SK-N-SH (cell line): ENCODE measurements around the gene CCL15. TPM values are rescaled to one million over a fixed set of nuclear protein-coding genes. Genes with fewer than 3 reads are reported as not detected.

ENCODE experiments used
- CTCF ChIA-PET: fragments of 300-600, 350-600 bp; formaldehyde crosslinking; extraction: SDS; loops from one replicate; lab custom pipeline; 2021; lab: Yijun Ruan, JAX
- POLR2A ChIA-PET: fragments of 350-600 bp; sonication (Branson Sonifier 250); formaldehyde crosslinking; extraction: SDS; loops from one replicate; lab custom pipeline; 2020; ENCODE audit warnings: antibody characterized with exemption, inconsistent platforms; lab: Yijun Ruan, JAX
- DNase-seq: peaks from one replicate; pipeline ENCODE4 v3.0.0; 2012
- H2AFZ ChIP-seq: fragments of 200-600 bp; sonication (generic); 2 replicates; pipeline ENCODE4 v1.8.1; 2016; ENCODE audit warnings: antibody characterized with exemption, mild to moderate bottlenecking, low read depth
- H3F3A ChIP-seq: fragments of 200-600 bp; sonication (generic); replicated peaks from 2 replicates; pipeline ENCODE3; 2016; ENCODE audit warnings: antibody characterized with exemption, mild to moderate bottlenecking; ENCODE audit not compliant: insufficient read depth
- H3K27ac ChIP-seq, 2 experiments: fragments of 200-500 bp in 1 of 2; fragments of 200-600 bp in 1 of 2; sonication (Bioruptor generic) in 1 of 2; sonication (generic), shearing (Covaris generic) in 1 of 2; 2 replicates each; pipeline versions ENCODE4 v1.5.1 to v1.6.1; 2014 to 2016; ENCODE audit warnings: low read depth in 2 of 2, inconsistent platforms in 1 of 2, low read length in 1 of 2, mild to moderate bottlenecking in 1 of 2, mixed read lengths in 1 of 2
- H3K27me3 ChIP-seq: fragments of 200-600 bp; sonication (generic), shearing (Covaris generic); 2 replicates; pipeline ENCODE4 v1.6.1; 2016; ENCODE audit warnings: mixed run types; ENCODE audit not compliant: insufficient read depth
- H3K36me3 ChIP-seq, 2 experiments: fragments of 200-500 bp in 1 of 2; fragments of 200-600 bp in 1 of 2; sonication (Bioruptor generic) in 1 of 2; sonication (generic) in 1 of 2; replicated peaks in 1 of 2; 2 replicates each; pipeline versions ENCODE3 to v1.5.1; 2014 to 2016; ENCODE audit warnings: low read length in 1 of 2, mild to moderate bottlenecking in 1 of 2; ENCODE audit not compliant: insufficient read depth in 2 of 2, control insufficient read depth in 1 of 2
- H3K4me1 ChIP-seq, 2 experiments: fragments of 200-500 bp in 1 of 2; fragments of 200-600 bp in 1 of 2; sonication (Bioruptor generic) in 1 of 2; sonication (generic), shearing (Covaris generic) in 1 of 2; 2 replicates each; pipeline versions ENCODE4 v1.5.1 to v1.6.1; 2014 to 2016; ENCODE audit warnings: low read depth in 1 of 2, low read length in 1 of 2, mixed run types in 1 of 2; ENCODE audit not compliant: insufficient read depth in 2 of 2, control insufficient read depth in 1 of 2
- H3K4me2 ChIP-seq: fragments of 200-600 bp; sonication (generic), shearing (Covaris generic); 2 replicates; pipeline ENCODE4 v1.6.1; 2017; ENCODE audit warnings: mixed run types
- H3K4me3 ChIP-seq, 2 experiments: fragments of 200-500 bp in 1 of 2; fragments of 200-600 bp in 1 of 2; sonication (Bioruptor generic) in 1 of 2; sonication (generic), shearing (Covaris generic) in 1 of 2; 2 replicates each; pipeline versions ENCODE4 v1.5.1 to v1.8.1; 2014 to 2016; ENCODE audit warnings: low read depth in 2 of 2, inconsistent platforms in 1 of 2, low read length in 1 of 2, mild to moderate bottlenecking in 1 of 2, mixed read lengths in 1 of 2, moderate library complexity in 1 of 2
- H3K79me2 ChIP-seq: fragments of 200-600 bp; sonication (generic); 2 replicates; pipeline ENCODE4 v1.8.1; 2017; ENCODE audit warnings: mild to moderate bottlenecking; ENCODE audit not compliant: insufficient read depth
- H3K9ac ChIP-seq: fragments of 200-600 bp; sonication (generic); 2 replicates; pipeline ENCODE4 v1.6.1; 2017; ENCODE audit warnings: mixed run types
- H3K9me2 ChIP-seq: fragments of 200-600 bp; sonication (generic); 2 replicates; pipeline ENCODE4 v1.6.1; 2017; ENCODE audit warnings: mixed run types
- H3K9me3 ChIP-seq: fragments of 200-600 bp; sonication (generic); 2 replicates; pipeline ENCODE4 v1.6.1; 2017; ENCODE audit warnings: mixed run types, mild to moderate bottlenecking, moderate library complexity
- H4K20me1 ChIP-seq: fragments of 200-600 bp; sonication (generic); 2 replicates; pipeline ENCODE4 v1.6.1; 2017; ENCODE audit warnings: mild to moderate bottlenecking, mixed run types; ENCODE audit not compliant: insufficient read depth
- ELF1 ChIP-seq: IDR thresholded peaks from 2 replicates; pipeline ENCODE4 v1.4.0; 2012
- EP300 ChIP-seq, 2 experiments: IDR thresholded peaks; 2 replicates each; pipeline versions ENCODE4 v1.4.0 to v1.6.1; 2012; ENCODE audit warnings: borderline replicate concordance in 1 of 2, low read depth in 1 of 2, low read length in 1 of 2
- EZH2phosphoT487 ChIP-seq: fragments of 200-600 bp; sonication (generic); IDR thresholded peaks from 2 replicates; pipeline ENCODE4 v1.6.1; 2017; ENCODE audit warnings: low read depth, mixed run types, mild to moderate bottlenecking, antibody characterized with exemption, moderate library complexity, borderline replicate concordance
- GABPA ChIP-seq: IDR thresholded peaks from 2 replicates; pipeline ENCODE4 v1.4.0; 2012; ENCODE audit warnings: low read depth, mild to moderate bottlenecking
- JUND ChIP-seq: IDR thresholded peaks from 2 replicates; pipeline ENCODE4 v1.4.0; 2012
- MEF2A ChIP-seq: IDR thresholded peaks from 2 replicates; pipeline ENCODE4 v1.4.0; 2012; ENCODE audit warnings: low read depth, borderline replicate concordance
- MXI1 ChIP-seq: IDR thresholded peaks from 2 replicates; pipeline ENCODE4 v1.6.1; 2012; ENCODE audit warnings: mild to moderate bottlenecking, low read depth, low read length, improper control_type of control experiment
- NFIC ChIP-seq: IDR thresholded peaks from 2 replicates; pipeline ENCODE4 v1.4.0; 2012; ENCODE audit warnings: borderline replicate concordance
- NRF1 ChIP-seq: IDR thresholded peaks from 2 replicates; pipeline ENCODE4 v1.6.1; 2012; ENCODE audit warnings: low read depth, mild to moderate bottlenecking, low read length
- POLR2AphosphoS5 ChIP-seq: IDR thresholded peaks from 2 replicates; pipeline ENCODE4 v1.6.1; 2012; ENCODE audit warnings: low read depth, low read length
- RXRA ChIP-seq: IDR thresholded peaks from 2 replicates; pipeline ENCODE4 v1.4.0; 2012; ENCODE audit warnings: low read depth, mild to moderate bottlenecking, borderline replicate concordance
- USF1 ChIP-seq: IDR thresholded peaks from 2 replicates; pipeline ENCODE4 v1.4.0; 2012; ENCODE audit warnings: low read depth, borderline replicate concordance
- USF2 ChIP-seq: fragments of 150-350 bp; IDR thresholded peaks from 2 replicates; pipeline ENCODE4 v1.6.1; 2017; ENCODE audit warnings: antibody characterized with exemption, low read length, low read depth, borderline replicate concordance
- WGBS: methylation state at CpG from one replicate; pipeline ENCODE4 v1.1.6; 2017; ENCODE audit warnings: low lambda C conversion rate; 5-methylcytosine and 5-hydroxymethylcytosine counted together
- polyA plus RNA-seq, 3 experiments: library from polyadenylated mRNA; depleted of rRNA; stranded (reverse); fragments of >200 nt; gene quantifications; 2 replicates each; pipeline ENCODE4 v1.2.3, GENCODE V29; 2012
- TF ChIP-seq, protein P1 (sequence below): fragments of 150-350 bp; IDR thresholded peaks from 2 replicates; pipeline ENCODE4 v1.6.1; 2016; ENCODE audit warnings: mild to moderate bottlenecking, low read depth, low read length
- TF ChIP-seq, protein P2 (sequence below): IDR thresholded peaks from 2 replicates; pipeline ENCODE4 v1.4.0; 2012; ENCODE audit warnings: low read depth, borderline replicate concordance
- TF ChIP-seq, protein P3 (sequence below): IDR thresholded peaks from 2 replicates; pipeline ENCODE4 v1.4.0; 2012; ENCODE audit warnings: low read depth
- TF ChIP-seq, protein P4 (sequence below): fragments of 200-600 bp; sonication (generic); IDR thresholded peaks from 2 replicates; pipeline ENCODE4 v1.6.1; 2017; ENCODE audit warnings: antibody characterized with exemption, mild to moderate bottlenecking, moderate library complexity

The CCL15 gene
- polyA plus RNA-seq, 1 of the 3 experiments (the other 2 are of a cell fraction): not detected

- Histone ChIP-seq H2AFZ (no peak within 1 kb of the TSS), H3F3A (no peaks in the 10 kb centered on the region), H3K4me1 (no peaks in the 10 kb centered on the region), H3K9me2 (no peaks in the 10 kb centered on the region), H3K9me3 (no peaks in the 10 kb centered on the region), H3K79me2 (no peaks in the 10 kb centered on the region), H3K27me3 (peaks cover 48% of the 10 kb centered on the region; the same call in 1 of the 2 replicates), H3K9ac (no peak within 1 kb of the TSS)
- TF ChIP-seq EZH2phosphoT487 (no peak), JUND (no peak), NRF1 (no peak), USF2 (no peak), EP300 (IDR thresholded peaks at IDR 0.05; ENCODE audit: borderline replicate concordance in 1 of 2, low read depth in 1 of 2, low read length in 1 of 2) (no peak), RXRA (no peak), USF1 (no peak), ELF1 (no peak), POLR2AphosphoS5 (no peak), GABPA (no peak), NFIC (no peak), MEF2A (no peak), MXI1 (no peak)
- TF ChIP-seq, protein P1, sequence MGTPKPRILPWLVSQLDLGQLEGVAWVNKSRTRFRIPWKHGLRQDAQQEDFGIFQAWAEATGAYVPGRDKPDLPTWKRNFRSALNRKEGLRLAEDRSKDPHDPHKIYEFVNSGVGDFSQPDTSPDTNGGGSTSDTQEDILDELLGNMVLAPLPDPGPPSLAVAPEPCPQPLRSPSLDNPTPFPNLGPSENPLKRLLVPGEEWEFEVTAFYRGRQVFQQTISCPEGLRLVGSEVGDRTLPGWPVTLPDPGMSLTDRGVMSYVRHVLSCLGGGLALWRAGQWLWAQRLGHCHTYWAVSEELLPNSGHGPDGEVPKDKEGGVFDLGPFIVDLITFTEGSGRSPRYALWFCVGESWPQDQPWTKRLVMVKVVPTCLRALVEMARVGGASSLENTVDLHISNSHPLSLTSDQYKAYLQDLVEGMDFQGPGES: no peak
- TF ChIP-seq, protein P2, sequence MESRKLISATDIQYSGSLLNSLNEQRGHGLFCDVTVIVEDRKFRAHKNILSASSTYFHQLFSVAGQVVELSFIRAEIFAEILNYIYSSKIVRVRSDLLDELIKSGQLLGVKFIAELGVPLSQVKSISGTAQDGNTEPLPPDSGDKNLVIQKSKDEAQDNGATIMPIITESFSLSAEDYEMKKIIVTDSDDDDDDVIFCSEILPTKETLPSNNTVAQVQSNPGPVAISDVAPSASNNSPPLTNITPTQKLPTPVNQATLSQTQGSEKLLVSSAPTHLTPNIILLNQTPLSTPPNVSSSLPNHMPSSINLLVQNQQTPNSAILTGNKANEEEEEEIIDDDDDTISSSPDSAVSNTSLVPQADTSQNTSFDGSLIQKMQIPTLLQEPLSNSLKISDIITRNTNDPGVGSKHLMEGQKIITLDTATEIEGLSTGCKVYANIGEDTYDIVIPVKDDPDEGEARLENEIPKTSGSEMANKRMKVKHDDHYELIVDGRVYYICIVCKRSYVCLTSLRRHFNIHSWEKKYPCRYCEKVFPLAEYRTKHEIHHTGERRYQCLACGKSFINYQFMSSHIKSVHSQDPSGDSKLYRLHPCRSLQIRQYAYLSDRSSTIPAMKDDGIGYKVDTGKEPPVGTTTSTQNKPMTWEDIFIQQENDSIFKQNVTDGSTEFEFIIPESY: no peak
- TF ChIP-seq, protein P3, sequence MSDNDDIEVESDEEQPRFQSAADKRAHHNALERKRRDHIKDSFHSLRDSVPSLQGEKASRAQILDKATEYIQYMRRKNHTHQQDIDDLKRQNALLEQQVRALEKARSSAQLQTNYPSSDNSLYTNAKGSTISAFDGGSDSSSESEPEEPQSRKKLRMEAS: no peak
- TF ChIP-seq, protein P4, sequence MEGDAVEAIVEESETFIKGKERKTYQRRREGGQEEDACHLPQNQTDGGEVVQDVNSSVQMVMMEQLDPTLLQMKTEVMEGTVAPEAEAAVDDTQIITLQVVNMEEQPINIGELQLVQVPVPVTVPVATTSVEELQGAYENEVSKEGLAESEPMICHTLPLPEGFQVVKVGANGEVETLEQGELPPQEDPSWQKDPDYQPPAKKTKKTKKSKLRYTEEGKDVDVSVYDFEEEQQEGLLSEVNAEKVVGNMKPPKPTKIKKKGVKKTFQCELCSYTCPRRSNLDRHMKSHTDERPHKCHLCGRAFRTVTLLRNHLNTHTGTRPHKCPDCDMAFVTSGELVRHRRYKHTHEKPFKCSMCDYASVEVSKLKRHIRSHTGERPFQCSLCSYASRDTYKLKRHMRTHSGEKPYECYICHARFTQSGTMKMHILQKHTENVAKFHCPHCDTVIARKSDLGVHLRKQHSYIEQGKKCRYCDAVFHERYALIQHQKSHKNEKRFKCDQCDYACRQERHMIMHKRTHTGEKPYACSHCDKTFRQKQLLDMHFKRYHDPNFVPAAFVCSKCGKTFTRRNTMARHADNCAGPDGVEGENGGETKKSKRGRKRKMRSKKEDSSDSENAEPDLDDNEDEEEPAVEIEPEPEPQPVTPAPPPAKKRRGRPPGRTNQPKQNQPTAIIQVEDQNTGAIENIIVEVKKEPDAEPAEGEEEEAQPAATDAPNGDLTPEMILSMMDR: no peak
- TF ChIP-seq, all 33 proteins: peak for 0
- CTCF ChIA-PET: interaction anchor here (0.8 to 2.3 kb wide), 4 partner anchors 12 to 311 kb away, joined by 3 to 7 read pairs (median 4); no protein-coding TSS in a partner anchor
- WGBS: 29% methylated on average over 12 of the region's 12 CpGs
- no peak for DNase-seq
- Histone ChIP-seq H3K4me2 (no peak within 1 kb of the TSS), H4K20me1 (no peaks in the 10 kb centered on the region), H3K4me3 (no peak within 1 kb of the TSS), H3K36me3 (no peaks in the 10 kb centered on the region), H3K27ac (no peak within 1 kb of the TSS)
- POLR2A ChIA-PET: no interaction called here
These were observed 20.1 kb downstream of the CCL15 start, which contains the start of gene CCL16 for GRCh38 chr17:35981246-35981645. TSS of gene CCL16 (minus strand) at chr17:35981497. CDS start at chr17:35981420, 77 bp downstream.
